OCI-LY3 (cell line): ENCODE results near the gene ENDOU.

Experiments used
- EZH2phosphoT487 ChIP-seq: fragments of 200-600 bp; shearing (Covaris generic); IDR thresholded peaks from 2 replicates; pipeline ENCODE4 v1.6.1; 2018; ENCODE audit warnings: antibody characterized with exemption, mixed run types, low read depth
- TF ChIP-seq, protein P1 (sequence below): fragments of 200-600, 300-600 bp; sonication (generic); IDR thresholded peaks from 2 replicates; pipeline ENCODE4 v1.5.1; 2014; ENCODE audit warnings: antibody characterized with exemption, low read length, low read depth

DNA sequence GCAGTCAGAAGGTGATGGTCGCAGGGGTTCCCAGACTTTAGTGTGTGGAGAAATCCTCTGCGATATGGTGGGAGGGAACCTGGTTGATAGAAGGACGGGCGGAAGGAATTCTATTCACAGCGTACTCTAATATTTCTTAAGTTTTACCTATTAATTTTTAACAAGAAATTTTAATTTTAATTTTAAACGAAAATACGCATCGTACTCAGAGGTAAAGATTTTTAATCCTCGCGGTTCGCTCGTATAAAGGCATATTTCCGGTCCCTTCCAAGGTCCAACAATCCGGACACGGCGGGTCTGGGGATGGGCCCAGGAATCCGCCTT lies 47.4 kb upstream of the ENDOU start:
- TF ChIP-seq, protein P1, sequence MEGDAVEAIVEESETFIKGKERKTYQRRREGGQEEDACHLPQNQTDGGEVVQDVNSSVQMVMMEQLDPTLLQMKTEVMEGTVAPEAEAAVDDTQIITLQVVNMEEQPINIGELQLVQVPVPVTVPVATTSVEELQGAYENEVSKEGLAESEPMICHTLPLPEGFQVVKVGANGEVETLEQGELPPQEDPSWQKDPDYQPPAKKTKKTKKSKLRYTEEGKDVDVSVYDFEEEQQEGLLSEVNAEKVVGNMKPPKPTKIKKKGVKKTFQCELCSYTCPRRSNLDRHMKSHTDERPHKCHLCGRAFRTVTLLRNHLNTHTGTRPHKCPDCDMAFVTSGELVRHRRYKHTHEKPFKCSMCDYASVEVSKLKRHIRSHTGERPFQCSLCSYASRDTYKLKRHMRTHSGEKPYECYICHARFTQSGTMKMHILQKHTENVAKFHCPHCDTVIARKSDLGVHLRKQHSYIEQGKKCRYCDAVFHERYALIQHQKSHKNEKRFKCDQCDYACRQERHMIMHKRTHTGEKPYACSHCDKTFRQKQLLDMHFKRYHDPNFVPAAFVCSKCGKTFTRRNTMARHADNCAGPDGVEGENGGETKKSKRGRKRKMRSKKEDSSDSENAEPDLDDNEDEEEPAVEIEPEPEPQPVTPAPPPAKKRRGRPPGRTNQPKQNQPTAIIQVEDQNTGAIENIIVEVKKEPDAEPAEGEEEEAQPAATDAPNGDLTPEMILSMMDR: no peak
- TF ChIP-seq EZH2phosphoT487: no peak
